ENCODE results near the gene SHISA9. TPM values are rescaled to one million over a fixed set of nuclear protein-coding genes. Genes with fewer than 3 reads are reported as not detected.

Gene SHISA9
- total RNA-seq, 3 donors from 2014 or later, result 0.33 to 4.1 TPM; not detected in 1

GRCh38 chr16:13018026-13018425 lies 116.6 kb downstream of the SHISA9 start:
- Histone ChIP-seq H3K4me3 (no peak overlapping the region), H3K9me3 (no peaks in the 10 kb centered on the region), H3K36me3 (no peaks in the 10 kb centered on the region), H3K4me1 (no peaks in the 10 kb centered on the region), H3K27me3 (no peaks in the 10 kb centered on the region), H3K27ac (no peak overlapping the region)
- intact Hi-C loops (cut with DNase I; ENCODE audit: low total_unique reads), result no loop called here
- no peak for DNase-seq (ENCODE audit: low spot score in 2 of 2)
- TF ChIP-seq, protein P1, sequence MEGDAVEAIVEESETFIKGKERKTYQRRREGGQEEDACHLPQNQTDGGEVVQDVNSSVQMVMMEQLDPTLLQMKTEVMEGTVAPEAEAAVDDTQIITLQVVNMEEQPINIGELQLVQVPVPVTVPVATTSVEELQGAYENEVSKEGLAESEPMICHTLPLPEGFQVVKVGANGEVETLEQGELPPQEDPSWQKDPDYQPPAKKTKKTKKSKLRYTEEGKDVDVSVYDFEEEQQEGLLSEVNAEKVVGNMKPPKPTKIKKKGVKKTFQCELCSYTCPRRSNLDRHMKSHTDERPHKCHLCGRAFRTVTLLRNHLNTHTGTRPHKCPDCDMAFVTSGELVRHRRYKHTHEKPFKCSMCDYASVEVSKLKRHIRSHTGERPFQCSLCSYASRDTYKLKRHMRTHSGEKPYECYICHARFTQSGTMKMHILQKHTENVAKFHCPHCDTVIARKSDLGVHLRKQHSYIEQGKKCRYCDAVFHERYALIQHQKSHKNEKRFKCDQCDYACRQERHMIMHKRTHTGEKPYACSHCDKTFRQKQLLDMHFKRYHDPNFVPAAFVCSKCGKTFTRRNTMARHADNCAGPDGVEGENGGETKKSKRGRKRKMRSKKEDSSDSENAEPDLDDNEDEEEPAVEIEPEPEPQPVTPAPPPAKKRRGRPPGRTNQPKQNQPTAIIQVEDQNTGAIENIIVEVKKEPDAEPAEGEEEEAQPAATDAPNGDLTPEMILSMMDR (IDR thresholded peaks at IDR 0.05), result no peak
- TF ChIP-seq POLR2A (IDR thresholded peaks at IDR 0.05) (no peak), POLR2AphosphoS5 (IDR thresholded peaks at IDR 0.05) (no peak)

GRCh38 chr16:13021996-13022395 lies 120.6 kb downstream of the SHISA9 start:
- TF ChIP-seq POLR2A (IDR thresholded peaks at IDR 0.05) (no peak), POLR2AphosphoS5 (IDR thresholded peaks at IDR 0.05) (no peak)
- TF ChIP-seq, protein P1 (IDR thresholded peaks at IDR 0.05), result no peak
- intact Hi-C loops (cut with DNase I; ENCODE audit: low total_unique reads), result no loop called here
- Histone ChIP-seq H3K36me3 (no peaks in the 10 kb centered on the region), H3K4me3 (no peak overlapping the region), H3K4me1 (no peaks in the 10 kb centered on the region), H3K27me3 (no peaks in the 10 kb centered on the region), H3K9me3 (no peaks in the 10 kb centered on the region), H3K27ac (no peak overlapping the region)
- no peak for DNase-seq (ENCODE audit: low spot score in 2 of 2)

GRCh38 chr16:13029786-13030185 lies 128.4 kb downstream of the SHISA9 start:
- Histone ChIP-seq H3K9me3 (no peaks in the 10 kb centered on the region), H3K36me3 (no peaks in the 10 kb centered on the region), H3K27me3 (no peaks in the 10 kb centered on the region), H3K4me1 (no peaks in the 10 kb centered on the region), H3K27ac (no peak overlapping the region), H3K4me3 (no peak overlapping the region)
- intact Hi-C loops (cut with DNase I; ENCODE audit: low total_unique reads), result no loop called here
- TF ChIP-seq POLR2AphosphoS5 (IDR thresholded peaks at IDR 0.05) (no peak), POLR2A (IDR thresholded peaks at IDR 0.05) (no peak)
- TF ChIP-seq, protein P1 (IDR thresholded peaks at IDR 0.05), result no peak
- DNase-seq (ENCODE audit: low spot score in 2 of 2), result no peak

- no peak overlapping the region for H3K27ac ChIP-seq
- DNase-seq (ENCODE audit: low spot score in 2 of 2), result no peak
- intact Hi-C loops (cut with DNase I; ENCODE audit: low total_unique reads), result no loop called here
- no peaks in the 10 kb centered on the region for H3K9me3 ChIP-seq
- no peak overlapping the region for H3K4me3 ChIP-seq
- H3K36me3 ChIP-seq, result no peaks in the 10 kb centered on the region
- no peak for TF ChIP-seq POLR2A (IDR thresholded peaks at IDR 0.05)
- no peaks in the 10 kb centered on the region for H3K27me3 ChIP-seq
- no peaks in the 10 kb centered on the region for H3K4me1 ChIP-seq
Observed at GRCh38 chr16:13030769-13031168, 129.4 kb downstream of the SHISA9 start.

DNA sequence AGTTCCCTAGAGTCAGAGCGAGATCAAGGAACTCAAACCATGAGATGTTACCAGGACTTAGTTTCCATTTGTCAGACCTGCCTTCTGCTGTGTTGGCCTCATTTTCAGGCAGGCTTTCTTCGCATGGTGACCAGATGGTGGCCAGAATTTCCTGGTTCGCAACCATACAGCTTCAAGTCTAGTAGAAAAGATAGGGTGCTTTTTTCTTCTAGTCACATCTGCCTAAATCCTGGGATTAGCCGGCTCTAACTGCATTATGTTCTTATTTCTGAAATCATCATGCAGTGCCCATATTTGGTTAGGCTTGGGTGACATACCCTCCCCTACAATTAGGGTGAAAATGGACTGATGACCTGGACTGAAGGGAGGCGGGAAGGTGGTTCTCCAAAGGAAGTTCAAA lies 131.5 kb downstream of the SHISA9 start:
- TF ChIP-seq POLR2AphosphoS5 (IDR thresholded peaks at IDR 0.05) (no peak), POLR2A (IDR thresholded peaks at IDR 0.05) (no peak)
- TF ChIP-seq, protein P1 (IDR thresholded peaks at IDR 0.05), result no peak
- no peaks in the 10 kb centered on the region for H3K4me1 ChIP-seq
- no peak overlapping the region for H3K27ac ChIP-seq
- H3K9me3 ChIP-seq, result no peaks in the 10 kb centered on the region
- no peaks in the 10 kb centered on the region for H3K36me3 ChIP-seq
- no peak for DNase-seq (ENCODE audit: low spot score in 2 of 2)
- intact Hi-C loops (cut with DNase I; ENCODE audit: low total_unique reads), result no loop called here
- H3K27me3 ChIP-seq, result no peaks in the 10 kb centered on the region
- H3K4me3 ChIP-seq, result no peak overlapping the region

GRCh38 chr16:13036600-13036999 lies 135.2 kb downstream of the SHISA9 start:
- Histone ChIP-seq H3K4me3 (no peak overlapping the region), H3K27me3 (no peaks in the 10 kb centered on the region), H3K4me1 (no peaks in the 10 kb centered on the region), H3K9me3 (no peaks in the 10 kb centered on the region), H3K27ac (no peak overlapping the region), H3K36me3 (no peaks in the 10 kb centered on the region)
- intact Hi-C loops (cut with DNase I; ENCODE audit: low total_unique reads), result no loop called here
- TF ChIP-seq POLR2AphosphoS5 (IDR thresholded peaks at IDR 0.05) (no peak), POLR2A (IDR thresholded peaks at IDR 0.05) (no peak)
- TF ChIP-seq, protein P1 (IDR thresholded peaks at IDR 0.05), result no peak
- DNase-seq (ENCODE audit: low spot score in 2 of 2), result no peak

Data from breast epithelium (tissue), 4 donors.